ENCODE measurements around the gene MAP3K7.
A peak's percentile ranks its signal among the peaks of the same experiment; 100 is the strongest.

Gene MAP3K7

GRCh38 chr6:90523779-90524310 is 63.0 kb downstream of the MAP3K7 start:
- DNase-seq: no peak

GRCh38 chr6:90521955-90522354 is 64.9 kb downstream of the MAP3K7 start:
- DNase-seq: no peak

GRCh38 chr6:90516074-90516660 is 70.7 kb downstream of the MAP3K7 start:
- DNase-seq: no peak

- no peak for DNase-seq
Measured at GRCh38 chr6:90514496-90514895, 72.4 kb downstream of the MAP3K7 start.

- DNase-seq: no peak
Measured at GRCh38 chr6:90508753-90509152, 78.1 kb downstream of the MAP3K7 start.

GRCh38 chr6:90502866-90503407 is 83.9 kb downstream of the MAP3K7 start:
- peak; percentile 14 for DNase-seq

GRCh38 chr6:90502381-90502780 is 84.5 kb downstream of the MAP3K7 start:
- DNase-seq: no peak

GRCh38 chr6:90500458-90500857 is 86.4 kb downstream of the MAP3K7 start:
- DNase-seq: no peak

- no peak for DNase-seq
Measured at GRCh38 chr6:90497411-90497810, 89.5 kb downstream of the MAP3K7 start.

- DNase-seq: no peak
Measured at GRCh38 chr6:90496258-90497016, 90.4 kb downstream of the MAP3K7 start.

GRCh38 chr6:90495216-90495817 is 91.6 kb downstream of the MAP3K7 start:
- no peak for DNase-seq

- DNase-seq: no peak
Measured at GRCh38 chr6:90494067-90494780, 92.6 kb downstream of the MAP3K7 start.

- no peak for DNase-seq
Measured at GRCh38 chr6:90493332-90493731, 93.5 kb downstream of the MAP3K7 start.

GRCh38 chr6:90492798-90493197 is 94.1 kb downstream of the MAP3K7 start:
- DNase-seq: no peak

GRCh38 chr6:90492369-90492768 is 94.5 kb downstream of the MAP3K7 start:
- DNase-seq: no peak

- no peak for DNase-seq
Measured at GRCh38 chr6:90490030-90490716, 96.7 kb downstream of the MAP3K7 start.

- DNase-seq: no peak
Measured at GRCh38 chr6:90488816-90489215, 98.1 kb downstream of the MAP3K7 start.

- DNase-seq: no peak
Measured at GRCh38 chr6:90485635-90486277, 101.1 kb downstream of the MAP3K7 start.

- DNase-seq: no peak
Measured at GRCh38 chr6:90484903-90485302, 102.0 kb downstream of the MAP3K7 start.

GRCh38 chr6:90484385-90484784 is 102.5 kb downstream of the MAP3K7 start:
- no peak for DNase-seq

GRCh38 chr6:90483956-90484355 is 102.9 kb downstream of the MAP3K7 start:
- DNase-seq: no peak
